Stimulated activated CD4-positive, alpha-beta T cell treated with anti-CD3 and anti-CD28 coated beads, Interleukin-15, amount 100 ng/mL, for 1 hour (primary cell): Measurements from ENCODE around the gene SLC16A11.
"Not testable (repeated sequence)": the region's sequence is repeated elsewhere in the genome, so short reads cannot be mapped to it uniquely, and the experiment has no call there.

Experiments
- DNase-seq, 2 donors: peaks; one replicate each; pipeline ENCODE4 v3.0.0-alpha.2; 2020; ENCODE audit warnings: low read depth in 1 of 2, low spot score in 1 of 2

The SLC16A11 gene

DNA sequence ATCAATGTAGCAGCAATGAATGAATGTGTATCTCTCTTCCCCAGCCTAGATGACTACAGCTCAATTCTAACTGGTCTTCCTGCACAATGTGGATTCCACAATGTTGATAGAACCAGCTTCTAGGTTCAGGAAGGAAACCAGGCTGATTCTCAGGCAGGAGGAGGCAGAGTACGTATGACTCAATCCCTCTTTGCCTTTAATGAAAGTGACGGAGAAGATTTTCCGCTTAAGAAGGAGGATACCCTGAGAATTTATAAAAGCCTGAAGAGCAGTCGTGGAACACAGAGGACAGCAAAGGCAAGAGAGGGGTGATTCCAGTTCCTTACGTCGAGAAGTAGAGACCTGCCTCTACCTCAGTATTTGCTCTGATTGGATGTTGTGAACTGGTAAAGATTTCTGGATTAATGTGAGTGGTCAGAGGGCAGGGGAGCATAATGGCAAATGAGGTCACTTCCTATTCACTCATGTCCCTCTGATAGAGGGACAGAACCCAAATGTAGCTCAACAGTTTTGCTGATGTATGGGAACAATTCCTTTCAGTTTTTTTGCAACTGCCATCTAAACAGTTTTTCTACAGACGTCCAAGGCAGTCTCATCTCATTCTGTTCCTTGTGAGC is 15.0 kb upstream of the SLC16A11 start:
- DNase-seq, result no peak

DNA sequence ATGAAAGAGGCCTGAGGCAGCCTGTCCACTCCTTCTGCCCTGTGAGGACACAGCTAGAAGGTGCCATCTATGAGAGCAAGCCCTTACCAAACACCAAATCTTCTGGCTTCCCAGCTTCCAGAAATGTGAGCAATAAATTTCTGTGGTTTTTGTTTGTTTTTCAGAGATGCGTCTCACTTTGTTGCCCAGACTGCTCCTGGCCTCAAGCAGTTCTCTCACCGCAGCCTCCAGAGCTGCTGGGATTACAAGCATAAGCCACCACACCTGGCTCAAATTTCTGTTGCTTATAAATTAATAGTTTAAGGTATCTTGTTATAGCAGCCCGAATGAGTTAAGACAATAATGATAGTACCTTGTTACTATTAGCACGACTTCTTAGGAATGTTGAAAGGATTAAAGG is 12.5 kb upstream of the SLC16A11 start:
- DNase-seq, result no peak

DNA sequence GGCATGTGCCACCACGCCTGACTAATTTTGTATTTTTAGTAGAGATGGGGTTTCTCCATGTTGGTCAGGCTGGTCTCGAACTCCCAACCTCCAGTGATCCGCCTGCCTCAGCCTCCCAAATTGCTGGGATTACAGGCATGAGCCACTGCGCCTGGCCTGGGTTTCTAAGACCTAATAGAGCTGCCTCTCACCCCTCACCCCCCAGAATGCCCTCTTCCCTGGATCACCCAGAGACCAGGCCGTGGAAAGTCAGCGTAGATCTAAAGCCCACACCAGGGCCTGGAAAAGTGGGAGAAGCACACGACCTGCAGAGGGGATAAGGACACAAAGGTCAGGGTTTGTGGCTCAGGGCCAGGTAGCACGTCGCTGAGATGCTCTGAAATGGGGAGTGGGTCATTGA is 6.7 kb upstream of the SLC16A11 start:
- not testable (repeated sequence) for DNase-seq

DNA sequence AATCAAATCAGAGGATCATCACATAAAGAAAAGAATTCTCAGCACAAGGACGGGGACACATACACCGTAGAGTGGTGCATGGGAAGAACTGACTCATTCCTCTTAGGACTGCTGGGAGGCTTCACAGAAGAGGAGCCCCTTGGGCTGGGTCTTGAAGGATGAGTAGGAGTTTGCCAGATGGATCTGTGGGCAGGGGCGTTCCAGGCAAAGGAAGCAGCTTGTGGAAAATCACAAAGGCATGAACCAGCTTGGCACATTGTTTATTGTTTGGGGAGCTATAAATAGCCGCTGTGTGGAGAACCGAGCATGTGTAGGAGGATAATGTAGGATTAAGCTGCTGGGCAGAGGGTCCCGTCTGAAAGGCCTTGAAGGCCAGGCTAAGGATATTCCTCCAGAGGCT is 5.1 kb upstream of the SLC16A11 start:
- no peak for DNase-seq

DNA sequence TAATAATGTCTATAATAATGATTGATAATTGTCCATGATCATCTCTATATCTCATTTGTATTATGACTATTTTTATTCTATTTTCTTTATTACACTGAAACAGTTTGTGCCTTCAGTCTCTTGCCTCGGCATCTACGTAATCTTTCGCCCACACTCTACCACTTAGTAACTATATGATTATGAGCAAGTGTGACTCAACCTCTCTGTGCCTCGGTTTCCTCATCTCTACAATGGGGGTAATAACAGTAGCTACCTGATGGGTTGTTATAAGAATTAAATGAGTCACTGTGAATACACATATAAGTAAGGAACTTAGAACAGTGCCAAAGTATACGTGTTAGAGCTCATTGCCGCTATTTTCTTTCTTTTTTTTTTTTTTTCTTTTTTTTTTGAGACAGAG is 3.7 kb upstream of the SLC16A11 start:
- no peak for DNase-seq

DNA sequence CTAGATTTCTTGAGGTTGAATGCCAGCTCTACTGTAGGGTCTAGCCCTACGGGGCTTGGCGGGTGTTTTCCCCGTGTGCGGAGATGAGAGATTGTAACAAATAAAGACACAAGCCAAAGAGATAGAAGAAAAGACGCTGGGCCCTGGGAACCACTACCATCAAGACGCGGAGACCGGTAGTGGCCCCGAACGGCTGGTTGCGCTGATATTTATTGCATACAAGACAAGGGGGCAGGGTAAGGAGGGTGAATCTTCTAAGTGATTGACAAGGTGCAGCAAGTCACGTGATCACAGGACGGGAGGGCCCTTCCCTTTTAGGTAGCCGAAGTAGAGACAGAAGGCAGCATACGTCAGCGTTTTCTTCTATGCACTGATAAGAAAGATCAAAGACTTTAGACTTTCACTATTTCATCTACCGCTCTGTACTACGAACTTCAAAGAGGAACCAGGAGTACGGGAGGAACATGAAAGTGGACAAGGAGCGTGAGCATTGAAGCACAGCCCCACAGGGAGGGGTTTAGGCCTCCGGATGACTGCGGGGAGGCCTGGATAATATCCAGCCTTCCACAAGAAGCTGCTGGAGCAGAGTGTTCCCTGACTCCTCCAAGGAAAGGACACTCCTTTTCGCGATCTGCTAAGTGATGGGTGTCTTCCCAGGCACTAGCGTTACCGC is 3.0 kb upstream of the SLC16A11 start:
- DNase-seq, result peak in 1 of 2 donors; percentile 26

DNA sequence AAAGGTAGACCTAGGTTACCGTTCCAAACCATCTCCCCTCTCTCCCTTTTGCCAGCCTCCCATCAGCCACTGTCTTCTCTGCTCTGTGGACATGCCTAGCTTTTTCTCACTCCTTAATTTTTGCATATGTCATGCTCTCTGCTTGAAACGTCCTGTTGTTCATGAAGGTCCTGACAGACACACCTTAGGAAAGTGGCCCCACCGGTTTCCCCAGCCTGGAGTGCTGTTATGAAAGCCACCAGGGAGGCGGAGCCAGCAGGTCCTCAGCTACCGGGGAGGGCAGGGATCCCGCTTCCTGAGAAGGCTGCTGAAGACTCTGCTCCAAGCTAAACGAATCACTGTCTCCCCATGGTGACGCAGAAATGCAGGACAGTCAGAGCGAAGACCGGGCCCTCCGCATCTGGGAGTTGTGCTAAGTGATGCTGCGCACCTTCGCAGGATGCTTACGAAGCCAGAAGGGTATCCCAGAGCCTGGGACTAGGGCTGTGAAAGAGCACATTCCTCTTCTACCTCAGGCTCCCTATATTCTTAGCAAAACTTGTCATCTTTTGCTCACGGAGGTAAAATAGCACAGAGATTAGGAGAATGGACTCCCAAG is 2.3 kb upstream of the SLC16A11 start:
- no peak for DNase-seq

DNA sequence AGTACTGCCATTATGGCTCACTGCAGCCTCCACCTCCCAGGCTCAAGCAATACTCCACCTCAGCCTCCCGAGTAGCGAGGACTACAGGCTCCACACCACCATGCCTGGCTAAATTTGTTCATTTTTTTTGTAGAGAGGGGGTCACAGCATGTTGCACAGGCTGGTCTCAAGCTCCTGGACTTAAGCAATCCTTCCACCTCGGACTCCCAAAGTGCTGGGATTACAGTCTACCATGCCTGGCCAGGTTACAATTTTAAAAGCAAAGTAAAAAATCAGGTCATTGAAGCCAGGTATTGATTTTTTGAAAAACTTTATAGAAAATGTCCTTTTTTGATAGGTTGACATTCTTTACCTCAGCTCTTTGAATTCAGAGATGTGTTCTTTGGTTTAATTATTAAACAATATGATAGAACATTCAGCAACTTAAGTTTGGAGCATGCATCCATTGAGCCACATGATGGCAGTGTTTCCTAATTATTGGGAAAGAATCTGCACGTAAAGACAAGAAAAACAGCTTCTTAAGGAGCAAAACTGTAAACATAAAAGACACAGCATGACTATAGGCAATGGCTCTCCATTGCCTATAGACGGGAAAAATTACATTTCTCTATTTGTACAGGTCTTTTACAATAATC is 1.7 kb upstream of the SLC16A11 start:
- DNase-seq, result no peak

DNA sequence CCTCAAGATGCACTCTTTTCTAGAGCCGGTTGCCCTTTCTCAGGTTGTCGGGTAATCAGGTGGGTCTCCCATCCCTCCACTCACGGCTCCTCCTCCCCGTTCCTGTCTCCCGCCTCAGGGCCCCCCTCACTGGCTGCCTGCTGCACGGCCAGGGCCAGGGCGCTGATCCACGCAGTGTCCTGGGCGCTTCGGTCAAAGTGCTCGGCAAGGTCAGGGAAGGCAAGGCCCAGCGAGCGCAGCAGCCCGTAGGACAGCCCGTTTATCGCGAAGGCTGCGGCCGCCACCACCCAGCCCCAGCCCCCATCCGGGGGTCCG is 753 bp downstream of the SLC16A11 start:
- no peak for DNase-seq

DNA sequence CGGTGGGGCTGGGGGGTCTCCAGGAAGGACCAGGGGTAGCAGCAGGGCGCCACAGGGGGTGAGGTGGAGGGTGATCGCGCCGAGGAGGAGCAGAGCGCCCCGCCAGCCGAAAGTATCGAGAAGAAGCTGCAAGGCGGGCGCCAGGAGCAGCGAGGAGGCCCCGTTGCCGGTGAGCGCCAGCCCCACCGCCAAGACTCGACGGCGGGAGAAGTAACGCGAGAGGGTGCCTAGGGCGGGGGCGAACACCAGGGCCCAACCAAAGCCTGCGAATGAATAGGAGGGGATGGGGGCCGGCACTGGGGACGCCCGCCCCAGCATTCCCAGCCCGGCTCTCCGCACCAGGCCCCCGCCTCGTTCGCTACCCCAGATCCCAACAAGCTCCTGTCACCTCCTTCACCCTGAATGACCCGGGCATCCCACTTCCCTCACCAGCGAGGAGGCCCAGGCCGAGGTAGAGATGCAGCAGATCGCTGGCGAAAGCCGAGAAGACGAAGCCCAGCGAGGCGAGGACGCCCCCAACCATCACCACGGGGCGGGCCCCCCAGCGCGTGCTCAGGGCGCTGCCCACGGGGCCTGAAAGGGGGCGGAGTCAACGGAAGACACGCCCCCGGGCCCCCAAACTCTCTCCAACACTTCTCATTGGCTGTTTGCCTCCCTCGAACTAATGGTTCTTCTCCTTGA is 1.3 kb downstream of the SLC16A11 start:
- DNase-seq, result no peak

DNA sequence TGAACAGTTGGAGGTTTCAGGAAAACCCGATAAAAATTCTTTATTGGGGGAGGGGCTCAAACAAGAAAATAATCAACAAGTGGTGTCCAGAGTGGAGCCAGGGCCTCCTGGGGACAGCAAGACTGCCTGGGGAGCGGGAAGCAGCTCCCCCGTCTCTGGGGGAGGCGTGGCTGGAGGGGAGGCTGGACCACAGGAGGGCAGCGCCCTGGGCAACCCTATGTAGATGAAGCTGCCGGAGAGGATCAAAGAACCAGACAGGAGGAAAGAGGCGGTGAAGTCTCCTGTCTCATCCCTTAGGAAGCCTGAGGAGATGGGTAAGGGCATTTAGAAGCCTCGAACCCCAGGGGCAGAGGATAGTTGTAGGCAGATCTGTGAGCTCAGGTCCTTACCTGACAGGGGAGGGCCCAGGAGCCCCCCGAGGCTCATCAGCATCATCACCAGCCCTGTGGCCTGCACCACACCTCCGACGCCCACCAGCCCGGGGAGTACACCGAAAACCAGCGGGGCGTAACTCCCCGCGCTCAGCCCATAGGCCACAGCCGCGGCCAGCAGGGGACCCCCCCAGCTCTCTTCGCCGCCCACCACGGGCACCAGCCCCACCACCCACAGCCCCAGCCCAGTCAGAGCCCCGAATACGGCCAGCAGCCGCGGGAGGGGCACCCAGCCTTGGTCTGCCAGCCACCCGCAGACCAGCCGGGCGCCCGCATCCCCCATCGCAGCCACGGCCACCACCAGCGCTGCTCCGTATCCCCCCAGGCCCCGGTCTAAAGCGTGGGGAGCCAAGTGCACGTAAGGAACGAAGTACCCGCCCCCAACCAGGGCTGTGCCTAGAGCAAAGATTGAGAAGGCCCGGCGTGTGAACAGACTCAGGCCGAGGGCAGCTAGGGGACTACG is 2.0 kb downstream of the SLC16A11 start:
- DNase-seq, result no peak

DNA sequence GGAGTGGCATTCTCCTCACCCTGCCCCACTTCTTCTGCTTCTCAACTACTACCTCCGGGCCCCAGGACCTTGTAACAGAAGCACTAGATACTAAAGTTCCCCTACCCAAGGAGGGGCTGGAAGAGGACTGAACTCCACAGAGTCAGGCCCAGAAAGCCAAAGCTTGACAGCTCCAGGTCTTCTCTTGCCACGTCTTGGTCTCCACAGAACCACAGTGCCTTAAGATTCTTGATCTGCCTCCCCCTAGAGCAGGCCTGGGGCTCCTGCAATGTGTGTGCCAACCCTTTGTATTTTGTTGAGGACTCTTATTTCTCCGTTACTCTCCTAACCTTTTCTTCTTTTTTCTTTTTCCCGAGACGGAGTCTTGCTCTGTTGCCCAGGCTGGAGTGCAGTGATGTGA is 4.1 kb downstream of the SLC16A11 start:
- no peak for DNase-seq

DNA sequence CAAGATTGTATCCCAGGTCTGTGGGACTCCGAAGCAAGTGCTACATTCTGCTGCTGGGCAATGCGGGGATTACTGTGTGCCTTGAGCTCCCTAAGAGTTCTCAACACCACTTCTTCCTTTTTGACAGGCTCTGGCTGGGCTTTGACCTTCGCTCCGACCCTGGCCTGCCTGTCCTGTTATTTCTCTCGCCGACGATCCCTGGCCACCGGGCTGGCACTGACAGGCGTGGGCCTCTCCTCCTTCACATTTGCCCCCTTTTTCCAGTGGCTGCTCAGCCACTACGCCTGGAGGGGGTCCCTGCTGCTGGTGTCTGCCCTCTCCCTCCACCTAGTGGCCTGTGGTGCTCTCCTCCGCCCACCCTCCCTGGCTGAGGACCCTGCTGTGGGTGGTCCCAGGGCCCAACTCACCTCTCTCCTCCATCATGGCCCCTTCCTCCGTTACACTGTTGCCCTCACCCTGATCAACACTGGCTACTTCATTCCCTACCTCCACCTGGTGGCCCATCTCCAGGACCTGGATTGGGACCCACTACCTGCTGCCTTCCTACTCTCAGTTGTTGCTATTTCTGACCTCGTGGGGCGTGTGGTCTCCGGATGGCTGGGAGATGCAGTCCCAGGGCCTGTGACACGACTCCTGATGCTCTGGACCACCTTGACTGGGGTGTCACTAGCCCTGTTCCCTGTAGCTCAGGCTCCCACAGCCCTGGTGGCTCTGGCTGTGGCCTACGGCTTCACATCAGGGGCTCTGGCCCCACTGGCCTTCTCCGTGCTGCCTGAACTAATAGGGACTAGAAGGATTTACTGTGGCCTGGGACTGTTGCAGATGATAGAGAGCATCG is 5.6 kb downstream of the SLC16A11 start:
- DNase-seq, result no peak

DNA sequence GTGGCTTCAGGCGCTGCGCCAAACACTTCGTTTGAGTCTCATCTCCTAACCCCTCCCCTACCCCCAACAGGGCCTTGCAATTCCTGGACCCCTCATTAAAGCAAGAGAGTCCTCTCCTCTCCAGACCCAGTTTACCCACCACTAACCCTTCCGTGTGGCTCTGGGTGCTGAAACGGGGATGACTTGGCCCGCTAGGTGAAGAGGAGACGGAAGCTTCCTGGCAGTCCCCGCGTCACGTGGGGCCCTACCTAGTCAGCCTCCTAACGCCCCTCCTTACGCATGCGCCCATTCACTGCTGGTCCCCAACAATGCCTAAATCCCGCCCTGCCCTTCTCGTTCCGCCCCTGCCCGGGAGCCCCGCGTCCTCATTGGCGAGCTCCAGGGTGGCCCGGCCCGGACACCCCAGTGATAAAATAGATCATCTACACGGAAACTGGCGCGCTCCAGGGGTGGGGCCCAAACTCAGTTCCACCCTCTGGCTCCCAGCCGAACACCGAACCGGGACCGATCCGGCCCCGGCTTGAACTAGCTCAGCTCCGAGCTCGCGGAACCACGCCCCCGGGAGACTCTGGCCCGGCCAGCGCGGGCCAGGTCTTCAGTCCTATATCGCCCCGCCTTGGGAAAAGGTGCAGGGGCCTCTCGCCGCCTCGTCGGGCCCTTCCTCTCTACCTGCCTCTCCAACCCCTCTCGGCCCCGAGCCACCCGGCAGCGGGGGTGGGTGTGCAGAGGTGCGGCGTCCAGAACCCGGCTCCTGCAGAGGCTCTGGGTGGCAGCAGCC is 8.1 kb downstream of the SLC16A11 start, which contains the start of gene SLC16A13:
TSS of gene SLC16A13 (plus strand) at position 425 of the 778 bp plus-strand sequence. CDS start 368 bp downstream, outside the sequence.
- DNase-seq, result peak; percentile 93 to 96

DNA sequence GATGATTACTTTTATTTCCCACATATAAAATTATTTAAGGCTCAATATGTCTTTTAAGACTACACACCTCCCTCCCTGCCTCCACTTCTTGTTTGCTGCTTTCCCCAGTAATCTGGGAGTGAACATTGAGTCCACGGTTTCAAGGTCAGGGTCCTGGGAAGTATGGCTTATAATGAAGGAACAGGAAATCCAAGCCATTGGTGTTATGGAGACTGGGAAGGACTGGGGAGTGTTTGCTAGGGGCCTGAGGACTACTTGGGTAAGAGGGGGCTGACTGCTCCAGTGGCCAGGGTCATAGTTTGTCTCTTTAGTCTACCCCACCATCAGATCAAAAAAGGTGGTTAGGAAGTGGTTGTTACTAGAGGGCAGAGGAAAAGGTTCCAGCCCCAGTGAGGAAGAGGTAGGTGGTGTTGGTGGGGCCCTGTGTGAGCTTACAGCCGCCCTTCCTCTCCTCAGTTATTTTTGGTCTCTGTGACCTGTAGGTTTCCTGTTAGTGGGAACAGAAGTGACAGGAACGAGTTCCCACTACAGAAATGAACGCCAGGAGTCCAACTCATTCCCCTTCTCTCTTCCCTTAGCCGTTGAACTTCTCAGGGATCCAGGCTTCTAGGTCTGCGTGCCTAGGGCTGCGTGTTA is 8.8 kb downstream of the SLC16A11 start:
- DNase-seq, result no peak

DNA sequence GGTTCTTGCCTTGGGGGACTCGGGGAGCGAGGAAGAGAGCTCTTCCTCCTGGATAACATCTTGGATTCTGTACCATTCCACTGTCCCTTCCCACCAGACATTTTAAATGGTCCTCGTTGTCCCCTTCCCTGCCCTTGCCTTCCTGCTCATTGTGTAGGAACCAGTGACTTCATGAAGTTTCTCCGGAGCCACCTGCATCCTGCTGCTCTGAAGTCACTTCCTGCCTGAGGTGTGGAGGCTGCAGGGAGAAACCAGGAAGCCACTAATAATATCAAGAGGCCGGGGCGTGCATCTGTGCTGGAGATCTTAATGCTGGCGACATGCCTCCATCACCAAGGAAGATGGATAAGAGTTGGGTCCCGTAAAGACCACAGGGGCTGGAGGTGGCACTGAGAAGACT is 14.2 kb downstream of the SLC16A11 start:
- no peak for DNase-seq

DNA sequence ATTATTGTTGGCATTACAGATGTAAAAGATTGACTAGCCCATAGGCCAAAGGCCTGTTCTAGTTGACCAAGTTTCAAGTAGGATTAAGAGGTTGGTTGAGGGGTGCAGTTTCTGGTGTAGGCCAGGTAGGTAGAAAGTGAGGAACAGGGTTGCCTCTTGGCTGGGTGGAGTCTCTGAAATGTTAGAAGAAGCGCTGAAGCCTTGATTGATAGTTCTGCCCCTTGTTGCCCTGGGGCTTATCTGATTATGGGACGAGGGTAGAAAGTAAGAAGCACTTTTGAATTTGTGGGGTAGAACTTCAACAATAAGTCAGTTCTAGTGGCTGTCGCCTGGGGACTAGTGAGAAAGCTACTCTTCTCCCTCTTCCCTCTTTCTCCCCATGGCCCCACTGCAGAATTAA is 14.8 kb downstream of the SLC16A11 start:
- DNase-seq, result no peak

DNA sequence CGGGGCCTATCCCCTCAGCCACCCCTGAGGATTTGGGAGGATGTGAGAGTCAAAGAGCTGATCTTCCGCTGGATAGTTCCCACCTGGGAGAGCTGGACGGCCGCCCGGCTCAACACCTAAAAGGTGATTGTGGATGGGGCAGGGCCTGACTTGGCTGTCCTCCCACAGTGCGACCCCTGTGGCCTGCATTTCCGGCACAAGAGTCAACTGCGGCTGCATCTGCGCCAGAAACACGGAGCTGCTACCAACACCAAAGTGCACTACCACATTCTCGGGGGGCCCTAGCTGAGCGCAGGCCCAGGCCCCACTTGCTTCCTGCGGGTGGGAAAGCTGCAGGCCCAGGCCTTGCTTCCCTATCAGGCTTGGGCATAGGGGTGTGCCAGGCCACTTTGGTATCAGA is 16.6 kb downstream of the SLC16A11 start:
- no peak for DNase-seq
